Natural killer cell (primary cell): Measurements from ENCODE around the gene TIMM13. TPM values are rescaled to one million over a fixed set of nuclear protein-coding genes. Genes with fewer than 3 reads are reported as not detected.

Experiments used
- ATAC-seq, 3 donors: fragments of 150-1000 bp in 2 of 3; fragments of 200-7000 bp in 1 of 3; cut with Tn5 transposase; 1 replicate in 1 of 3; 2 replicates in 2 of 3; pipeline ENCODE4 v1.10.0; 2021; ENCODE audit warnings: mild to moderate bottlenecking in 2 of 3, moderate library complexity in 2 of 3
- DNase-seq, 2 donors: peaks; one replicate each; pipeline versions ENCODE4 v3.0.0 to v3.0.0-alpha.2; 2013 to 2021; ENCODE audit warnings: mixed read lengths in 1 of 2
- H3K27ac ChIP-seq: one replicate; pipeline ENCODE4 v1.5.1; 2013; ENCODE audit warnings: mild to moderate bottlenecking, low read length
- H3K27me3 ChIP-seq: one replicate; pipeline ENCODE4 v1.6.1; 2013; ENCODE audit warnings: low read length; ENCODE audit not compliant: control insufficient read depth, insufficient read depth
- H3K36me3 ChIP-seq: one replicate; pipeline ENCODE4 v1.6.1; 2013; ENCODE audit warnings: low read length; ENCODE audit not compliant: control insufficient read depth, insufficient read depth
- H3K4me1 ChIP-seq: one replicate; pipeline ENCODE4 v1.6.1; 2013; ENCODE audit warnings: low read length; ENCODE audit not compliant: control insufficient read depth, insufficient read depth
- H3K4me3 ChIP-seq: one replicate; pipeline ENCODE4 v1.5.1; 2013; ENCODE audit warnings: low read length
- H3K9me3 ChIP-seq: one replicate; pipeline ENCODE4 v1.6.1; 2013; ENCODE audit warnings: low read length; ENCODE audit not compliant: control insufficient read depth, insufficient read depth
- H3K27ac Mint-ChIP-seq, 2 donors: one replicate each; pipeline ENCODE4 v1.8.0; 2022; ENCODE audit warnings: mild to moderate bottlenecking in 2 of 2, mixed read lengths in 2 of 2, moderate library complexity in 1 of 2
- H3K27me3 Mint-ChIP-seq, 2 donors: one replicate each; pipeline ENCODE4 v1.8.0; 2022; ENCODE audit warnings: low read depth in 2 of 2, mixed read lengths in 2 of 2
- H3K36me3 Mint-ChIP-seq: one replicate; pipeline ENCODE4 v1.8.0; 2022; ENCODE audit warnings: mixed read lengths
- H3K4me1 Mint-ChIP-seq, 2 donors: one replicate each; pipeline ENCODE4 v1.8.0; 2022; ENCODE audit warnings: mixed read lengths in 2 of 2
- H3K4me3 Mint-ChIP-seq: one replicate; pipeline ENCODE4 v1.8.0; 2022; ENCODE audit warnings: mild to moderate bottlenecking, moderate library complexity, mixed read lengths
- H3K9me3 Mint-ChIP-seq, 2 donors: one replicate each; pipeline ENCODE4 v1.8.0; 2022; ENCODE audit warnings: mixed read lengths in 2 of 2
- WGBS: methylation state at CpG from one replicate; pipeline ENCODE4 v1.1.7; 2013; ENCODE audit warnings: missing lambda C conversion rate; ENCODE audit not compliant: insufficient coverage; 5-methylcytosine and 5-hydroxymethylcytosine counted together
- intact Hi-C: fragments of 100-400 bp; cut with micrococcal nuclease; formaldehyde crosslinking; loops from one replicate; pipeline ENCODE4 v1.14.2; 2022
- total RNA-seq, 4 donors: library from RNA; stranded (reverse); fragments of 120-200 nt in 1 of 4; gene quantifications; one replicate each; pipeline versions ENCODE4 v1.2.3 to v1.2.4, GENCODE V29; 2013 to 2022
- TF ChIP-seq, protein P1 (sequence below): fragments of 200-600 bp; IDR thresholded peaks from one replicate; pipeline ENCODE4 v1.8.0; 2022; ENCODE audit warnings: antibody characterized with exemption

Gene TIMM13
- total RNA-seq, 3 donors from 2014 or later (not counting 1 experiment from before 2014, with no cell fraction given): 24.7 to 30.4 (median 25.1) TPM

DNA sequence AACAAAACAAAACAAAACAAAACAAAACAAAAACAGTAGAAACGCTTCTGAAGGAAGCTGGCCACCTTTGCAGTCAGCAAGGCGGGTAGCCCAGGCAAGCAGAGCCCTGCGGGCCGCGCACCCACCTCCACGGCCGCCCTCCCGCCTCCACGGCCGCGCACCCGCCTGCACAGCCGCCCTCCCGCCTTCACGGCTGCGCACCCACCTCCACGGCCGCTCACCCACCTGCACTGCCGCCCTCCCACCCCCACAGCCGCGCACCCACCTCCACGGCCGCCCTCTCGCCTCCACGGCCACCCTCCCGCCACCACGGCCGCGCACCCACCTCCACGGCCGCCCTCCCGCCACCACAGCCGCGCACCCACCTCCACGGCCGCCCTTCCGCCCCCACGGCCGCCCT is 9.0 kb upstream of the TIMM13 start:
- DNase-seq: no peak
- TF ChIP-seq, protein P1, sequence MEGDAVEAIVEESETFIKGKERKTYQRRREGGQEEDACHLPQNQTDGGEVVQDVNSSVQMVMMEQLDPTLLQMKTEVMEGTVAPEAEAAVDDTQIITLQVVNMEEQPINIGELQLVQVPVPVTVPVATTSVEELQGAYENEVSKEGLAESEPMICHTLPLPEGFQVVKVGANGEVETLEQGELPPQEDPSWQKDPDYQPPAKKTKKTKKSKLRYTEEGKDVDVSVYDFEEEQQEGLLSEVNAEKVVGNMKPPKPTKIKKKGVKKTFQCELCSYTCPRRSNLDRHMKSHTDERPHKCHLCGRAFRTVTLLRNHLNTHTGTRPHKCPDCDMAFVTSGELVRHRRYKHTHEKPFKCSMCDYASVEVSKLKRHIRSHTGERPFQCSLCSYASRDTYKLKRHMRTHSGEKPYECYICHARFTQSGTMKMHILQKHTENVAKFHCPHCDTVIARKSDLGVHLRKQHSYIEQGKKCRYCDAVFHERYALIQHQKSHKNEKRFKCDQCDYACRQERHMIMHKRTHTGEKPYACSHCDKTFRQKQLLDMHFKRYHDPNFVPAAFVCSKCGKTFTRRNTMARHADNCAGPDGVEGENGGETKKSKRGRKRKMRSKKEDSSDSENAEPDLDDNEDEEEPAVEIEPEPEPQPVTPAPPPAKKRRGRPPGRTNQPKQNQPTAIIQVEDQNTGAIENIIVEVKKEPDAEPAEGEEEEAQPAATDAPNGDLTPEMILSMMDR: no peak
- no peaks in the 10 kb centered on the region for H3K9me3 ChIP-seq
- no peak for ATAC-seq
- peak overlapping the region in 1 of 2 donors; percentile 59 for H3K27ac Mint-ChIP-seq
- no peak overlapping the region for H3K4me3 ChIP-seq
- no peaks in the 10 kb centered on the region for H3K9me3 Mint-ChIP-seq
- no peak overlapping the region for H3K27ac ChIP-seq
- no peaks in the 10 kb centered on the region for H3K4me1 ChIP-seq
- 95% methylated on average over 37 of the region's 39 CpGs for WGBS
- intact Hi-C loops: no loop called here
- H3K27me3 ChIP-seq: no peaks in the 10 kb centered on the region
- no peaks in the 10 kb centered on the region for H3K36me3 Mint-ChIP-seq
- H3K4me1 Mint-ChIP-seq: peaks cover 0 to 7% of the 10 kb centered on the region in 2 donors
- H3K27me3 Mint-ChIP-seq: no peaks in the 10 kb centered on the region
- peaks cover 17% of the 10 kb centered on the region for H3K36me3 ChIP-seq
- no peak overlapping the region for H3K4me3 Mint-ChIP-seq

DNA sequence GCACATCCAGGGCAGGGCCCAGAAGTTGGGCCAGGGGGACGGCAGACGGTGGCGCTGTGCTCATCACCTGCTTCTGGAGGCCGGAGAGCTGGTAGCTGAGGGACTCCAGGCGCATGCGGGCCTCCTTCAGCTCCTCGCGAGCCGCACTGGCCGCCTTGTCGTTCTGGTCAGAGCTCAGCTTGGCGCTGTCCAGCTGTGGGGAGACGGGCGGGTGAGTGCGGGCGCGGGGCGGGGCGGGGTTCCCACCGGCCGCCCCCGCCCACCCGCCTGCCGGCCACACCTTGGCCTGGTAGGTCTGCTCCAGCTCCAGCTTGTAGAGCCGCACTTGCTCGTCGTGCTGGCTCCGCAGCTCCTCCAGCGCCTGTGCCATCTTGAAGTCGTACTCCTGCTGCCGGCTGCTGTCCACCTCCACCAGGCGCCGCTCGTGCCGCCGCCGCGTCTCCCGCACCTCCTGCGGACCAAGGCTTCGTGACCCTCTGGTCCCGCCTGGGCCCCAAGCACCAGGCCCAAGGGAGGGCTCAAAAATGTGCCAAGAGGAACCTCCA is 7.4 kb upstream of the TIMM13 start:
- ATAC-seq: peak in 1 of 3 donors; percentile 19
- Histone ChIP-seq H3K27me3 (no peaks in the 10 kb centered on the region), H3K36me3 (peaks cover 24% of the 10 kb centered on the region), H3K4me1 (no peaks in the 10 kb centered on the region), H3K4me3 (no peak overlapping the region), H3K9me3 (no peaks in the 10 kb centered on the region), H3K27ac (no peak overlapping the region)
- Mint-ChIP-seq H3K4me3 (no peak overlapping the region), H3K9me3 (no peaks in the 10 kb centered on the region), H3K27ac (peak overlapping the region in 1 of 2 donors; percentile 20), H3K27me3 (no peaks in the 10 kb centered on the region), H3K4me1 (no peaks in the 10 kb centered on the region), H3K36me3 (no peaks in the 10 kb centered on the region)
- TF ChIP-seq, protein P1: no peak
- WGBS: 97% methylated on average over 42 of the region's 42 CpGs
- intact Hi-C loops: no loop called here
- DNase-seq: no peak

DNA sequence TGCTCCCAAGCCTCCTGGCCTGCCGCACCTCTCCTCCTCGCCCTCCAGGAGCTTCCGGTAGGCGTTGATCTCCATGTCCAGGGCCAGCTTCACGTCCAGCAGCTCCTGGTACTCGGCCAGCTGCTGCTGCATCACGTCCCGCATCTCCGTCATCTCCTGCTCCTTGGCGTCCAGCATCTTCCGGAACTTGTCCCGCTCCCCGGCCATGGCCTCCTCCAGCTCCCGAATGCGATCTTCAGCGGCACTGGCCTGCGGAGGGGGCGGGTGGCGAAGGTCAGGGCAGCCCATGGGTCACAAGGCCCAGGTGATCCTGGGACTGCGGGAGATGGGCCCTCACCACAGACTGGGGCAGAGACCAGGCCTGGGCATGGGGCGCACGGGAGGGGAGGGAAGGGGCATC is 6.9 kb upstream of the TIMM13 start:
- no peak for DNase-seq
- Histone ChIP-seq H3K4me1 (no peaks in the 10 kb centered on the region), H3K27me3 (no peaks in the 10 kb centered on the region), H3K9me3 (no peaks in the 10 kb centered on the region), H3K36me3 (peaks cover 24% of the 10 kb centered on the region), H3K4me3 (no peak overlapping the region), H3K27ac (no peak overlapping the region)
- no peak overlapping the region for H3K27ac Mint-ChIP-seq
- intact Hi-C loops: no loop called here
- no peaks in the 10 kb centered on the region for H3K9me3 Mint-ChIP-seq
- WGBS: 98% methylated on average over 22 of the region's 22 CpGs
- H3K4me3 Mint-ChIP-seq: no peak overlapping the region
- H3K27me3 Mint-ChIP-seq: no peaks in the 10 kb centered on the region
- no peaks in the 10 kb centered on the region for H3K36me3 Mint-ChIP-seq
- ATAC-seq: peak in 1 of 3 donors; percentile 3
- TF ChIP-seq, protein P1: no peak
- no peaks in the 10 kb centered on the region for H3K4me1 Mint-ChIP-seq

DNA sequence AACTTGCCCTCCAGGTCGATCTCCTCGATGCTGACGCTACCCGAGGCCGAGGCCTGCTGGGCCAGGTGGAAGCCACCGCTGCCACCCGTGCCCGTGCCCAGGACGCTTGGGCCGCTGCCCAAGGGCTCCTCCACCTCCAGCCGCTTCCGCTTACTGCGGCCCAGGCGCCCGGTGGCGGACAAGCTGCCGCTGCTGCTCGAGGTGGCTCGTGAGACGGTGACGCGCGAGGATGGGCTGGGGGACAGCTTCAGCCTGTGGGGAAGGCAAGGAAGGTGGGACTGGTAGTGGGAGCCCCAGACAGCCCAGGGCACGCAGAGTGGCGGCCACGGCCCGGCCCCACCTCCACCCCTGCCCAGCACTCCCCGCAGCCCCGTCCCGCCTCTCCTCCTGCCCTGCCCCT is 6.5 kb upstream of the TIMM13 start:
- DNase-seq (no peak), ATAC-seq (no peak)
- no peaks in the 10 kb centered on the region for H3K9me3 ChIP-seq
- no peaks in the 10 kb centered on the region for H3K36me3 Mint-ChIP-seq
- 98% methylated on average over 30 of the region's 30 CpGs for WGBS
- H3K9me3 Mint-ChIP-seq: no peaks in the 10 kb centered on the region
- no peaks in the 10 kb centered on the region for H3K27me3 Mint-ChIP-seq
- H3K27ac ChIP-seq: no peak overlapping the region
- TF ChIP-seq, protein P1: no peak
- H3K4me3 ChIP-seq: no peak overlapping the region
- H3K4me1 Mint-ChIP-seq: no peaks in the 10 kb centered on the region
- no peaks in the 10 kb centered on the region for H3K27me3 ChIP-seq
- peaks cover 24% of the 10 kb centered on the region for H3K36me3 ChIP-seq
- no peak overlapping the region for H3K27ac Mint-ChIP-seq
- intact Hi-C loops: no loop called here
- no peaks in the 10 kb centered on the region for H3K4me1 ChIP-seq
- no peak overlapping the region for H3K4me3 Mint-ChIP-seq
